ENCODE measurements around the gene MEF2D. TPM values are rescaled to one million over a fixed set of nuclear protein-coding genes. Genes with fewer than 3 reads are reported as not detected.

MEF2D gene
- total RNA-seq, 1 experiment from 2014 or later, result 21.9 TPM

GRCh38 chr1:156500793-156501506 lies 375 bp upstream of the MEF2D start:
- DNase-seq (ENCODE audit: low read depth), result peak; percentile 94

- peak; percentile 77 for DNase-seq (ENCODE audit: low read depth)
These were observed 583 bp downstream of the MEF2D start for GRCh38 chr1:156499842-156500542.

GRCh38 chr1:156499194-156499841 lies 1.3 kb downstream of the MEF2D start:
- DNase-seq (ENCODE audit: low read depth), result no peak

GRCh38 chr1:156498432-156499193 lies 2.0 kb downstream of the MEF2D start:
- DNase-seq (ENCODE audit: low read depth), result peak; percentile 74

- DNase-seq (ENCODE audit: low read depth), result no peak
These were observed 2.7 kb downstream of the MEF2D start for GRCh38 chr1:156497743-156498431.

- no peak for DNase-seq (ENCODE audit: low read depth)
These were observed 3.4 kb downstream of the MEF2D start for GRCh38 chr1:156497078-156497742.

GRCh38 chr1:156496211-156496761 lies 4.3 kb downstream of the MEF2D start:
- DNase-seq (ENCODE audit: low read depth), result peak; percentile 89

- DNase-seq (ENCODE audit: low read depth), result no peak
These were observed 5.0 kb downstream of the MEF2D start for GRCh38 chr1:156495401-156496140.

- DNase-seq (ENCODE audit: low read depth), result no peak
These were observed 6.2 kb downstream of the MEF2D start for GRCh38 chr1:156494309-156494895.

GRCh38 chr1:156493742-156494141 lies 6.8 kb downstream of the MEF2D start:
- no peak for DNase-seq (ENCODE audit: low read depth)

GRCh38 chr1:156493154-156493631 lies 7.4 kb downstream of the MEF2D start:
- DNase-seq (ENCODE audit: low read depth), result no peak

GRCh38 chr1:156492591-156493080 lies 7.9 kb downstream of the MEF2D start:
- no peak for DNase-seq (ENCODE audit: low read depth)

- DNase-seq (ENCODE audit: low read depth), result no peak
These were observed 8.5 kb downstream of the MEF2D start for GRCh38 chr1:156492013-156492590.

GRCh38 chr1:156491151-156491949 lies 9.2 kb downstream of the MEF2D start:
- no peak for DNase-seq (ENCODE audit: low read depth)

- no peak for DNase-seq (ENCODE audit: low read depth)
These were observed 10.1 kb downstream of the MEF2D start for GRCh38 chr1:156490401-156491032.

- no peak for DNase-seq (ENCODE audit: low read depth)
These were observed 10.7 kb downstream of the MEF2D start for GRCh38 chr1:156489935-156490293.

All from LHCN-M2 (cell line).